Smooth muscle cell (in vitro differentiated cells): ENCODE results near the gene FRMD5. TPM values are rescaled to one million over a fixed set of nuclear protein-coding genes. Genes with fewer than 3 reads are reported as not detected.

Experiments used
- DNase-seq: peaks from one replicate; lab custom pipeline; 2025; ENCODE audit not compliant: unreplicated experiment; lab: John Stamatoyannopoulos, UW
- H2AFZ ChIP-seq: fragments of 200-600 bp; sonication (generic); 2 replicates; pipeline ENCODE4 v1.6.0; 2016; ENCODE audit warnings: antibody characterized with exemption, low read depth, mild to moderate bottlenecking
- H3F3A ChIP-seq: fragments of 200-600 bp; sonication (generic); 2 replicates; pipeline ENCODE4 v1.6.0; 2017; ENCODE audit warnings: antibody characterized with exemption, low read depth
- H3K27ac ChIP-seq: fragments of 200-600 bp; sonication (generic); 2 replicates; pipeline ENCODE4 v1.5.1; 2016; ENCODE audit warnings: low read depth, mild to moderate bottlenecking
- H3K27me3 ChIP-seq: fragments of 200-600 bp; sonication (generic); 2 replicates; pipeline ENCODE4 v1.6.1; 2016; ENCODE audit warnings: low read depth, mild to moderate bottlenecking
- H3K36me3 ChIP-seq: fragments of 200-600 bp; sonication (generic); 2 replicates; pipeline ENCODE4 v1.5.1; 2016; ENCODE audit warnings: low read depth
- H3K4me1 ChIP-seq: fragments of 200-600 bp; sonication (generic); 2 replicates; pipeline ENCODE4 v1.5.1; 2016; ENCODE audit warnings: low read depth
- H3K4me2 ChIP-seq: fragments of 200-600 bp; sonication (generic); 2 replicates; pipeline ENCODE4 v1.6.0; 2016; ENCODE audit warnings: mild to moderate bottlenecking
- H3K4me3 ChIP-seq: fragments of 200-600 bp; sonication (generic); 2 replicates; pipeline ENCODE4 v1.5.1; 2016; ENCODE audit warnings: mild to moderate bottlenecking
- H3K79me2 ChIP-seq: fragments of 200-600 bp; sonication (generic); 2 replicates; pipeline ENCODE4 v1.6.0; 2016; ENCODE audit warnings: low read depth, mild to moderate bottlenecking
- H3K9ac ChIP-seq: fragments of 200-600 bp; sonication (generic); 2 replicates; pipeline ENCODE4 v1.6.0; 2016; ENCODE audit warnings: low read depth
- H3K9me3 ChIP-seq: fragments of 200-600 bp; sonication (generic); replicated peaks from 2 replicates; pipeline ENCODE4 v1.5.1; 2016; ENCODE audit warnings: low read depth
- H4K20me1 ChIP-seq: fragments of 200-600 bp; sonication (generic); 2 replicates; pipeline ENCODE4 v1.6.0; 2016; ENCODE audit warnings: low read depth
- WGBS: methylation state at CpG from one replicate; pipeline ENCODE4 v1.1.7; 2016; ENCODE audit warnings: low lambda C conversion rate; 5-methylcytosine and 5-hydroxymethylcytosine counted together
- polyA plus RNA-seq: library from polyadenylated mRNA; unstranded; fragments of >200 nt; fragmentation: Nextera tagmentation; extraction: Ambion mirVana; gene quantifications from 2 replicates; pipeline ENCODE4 v1.2.1, GENCODE V29; 2016
- total RNA-seq: library from RNA; depleted of rRNA; stranded (reverse); fragments of >200 nt; gene quantifications from 2 replicates; pipeline ENCODE4 v1.2.3, GENCODE V29; 2014
- TF ChIP-seq, protein P1 (sequence below): fragments of 200-600 bp; sonication (generic); IDR thresholded peaks from 2 replicates; pipeline ENCODE4 v1.5.1; 2017; ENCODE audit warnings: borderline replicate concordance, mild to moderate bottlenecking, antibody characterized with exemption; ENCODE audit not compliant: insufficient read depth, poor library complexity, severe bottlenecking

FRMD5 gene
- total and polyA plus RNA-seq, 2 experiments from 2014 or later, result 0.46 to 7.2 TPM

DNA sequence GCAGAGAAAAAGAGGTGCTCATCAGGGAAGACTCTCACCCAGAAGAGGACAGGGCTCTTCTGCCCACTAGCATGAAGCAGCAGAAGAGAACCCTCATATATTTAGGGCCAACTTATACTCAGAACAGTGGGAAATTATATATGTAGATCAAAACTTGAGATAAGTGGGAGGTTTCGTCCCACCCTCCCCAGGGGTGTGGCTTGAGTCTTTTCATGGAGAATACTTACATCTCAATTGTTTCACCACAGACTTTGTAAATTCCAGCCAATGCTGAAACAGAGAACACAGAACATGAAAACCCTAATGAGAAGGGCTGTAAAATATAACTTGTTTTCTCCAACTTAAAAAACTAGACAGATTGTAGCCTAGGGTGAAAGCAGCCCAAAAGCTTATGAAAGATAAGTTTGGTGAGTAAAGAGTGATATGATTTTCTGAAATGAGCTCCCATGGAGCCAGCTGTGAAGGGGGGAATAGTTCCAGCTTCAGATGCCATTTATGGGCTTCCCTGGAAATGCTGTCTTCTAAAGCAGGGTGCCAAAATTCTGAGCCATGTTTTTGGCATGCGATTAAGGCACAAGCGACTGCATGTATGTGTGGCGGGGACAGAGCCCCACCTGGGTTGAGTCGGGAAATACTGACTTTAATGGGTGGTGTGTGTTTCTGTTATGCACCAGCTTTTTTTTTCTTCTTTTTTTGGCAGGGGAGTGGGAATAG, 275.4 kb downstream of the FRMD5 start:
- H4K20me1 ChIP-seq, result no peaks in the 10 kb centered on the region
- WGBS, result 88% methylated on average over 5 of the region's 5 CpGs
- H3K9me3 ChIP-seq, result no peaks in the 10 kb centered on the region
- H3F3A ChIP-seq, result peaks cover 22% of the 10 kb centered on the region
- H3K27ac ChIP-seq, result no peak overlapping the region
- no peaks in the 10 kb centered on the region for H3K36me3 ChIP-seq
- H3K9ac ChIP-seq, result no peak overlapping the region
- H3K4me2 ChIP-seq, result peak overlapping the region; percentile 22
- H3K27me3 ChIP-seq, result no peaks in the 10 kb centered on the region
- H3K4me1 ChIP-seq, result peaks cover 20% of the 10 kb centered on the region
- no peaks in the 10 kb centered on the region for H3K79me2 ChIP-seq
- H3K4me3 ChIP-seq, result no peak overlapping the region
- TF ChIP-seq, protein P1, sequence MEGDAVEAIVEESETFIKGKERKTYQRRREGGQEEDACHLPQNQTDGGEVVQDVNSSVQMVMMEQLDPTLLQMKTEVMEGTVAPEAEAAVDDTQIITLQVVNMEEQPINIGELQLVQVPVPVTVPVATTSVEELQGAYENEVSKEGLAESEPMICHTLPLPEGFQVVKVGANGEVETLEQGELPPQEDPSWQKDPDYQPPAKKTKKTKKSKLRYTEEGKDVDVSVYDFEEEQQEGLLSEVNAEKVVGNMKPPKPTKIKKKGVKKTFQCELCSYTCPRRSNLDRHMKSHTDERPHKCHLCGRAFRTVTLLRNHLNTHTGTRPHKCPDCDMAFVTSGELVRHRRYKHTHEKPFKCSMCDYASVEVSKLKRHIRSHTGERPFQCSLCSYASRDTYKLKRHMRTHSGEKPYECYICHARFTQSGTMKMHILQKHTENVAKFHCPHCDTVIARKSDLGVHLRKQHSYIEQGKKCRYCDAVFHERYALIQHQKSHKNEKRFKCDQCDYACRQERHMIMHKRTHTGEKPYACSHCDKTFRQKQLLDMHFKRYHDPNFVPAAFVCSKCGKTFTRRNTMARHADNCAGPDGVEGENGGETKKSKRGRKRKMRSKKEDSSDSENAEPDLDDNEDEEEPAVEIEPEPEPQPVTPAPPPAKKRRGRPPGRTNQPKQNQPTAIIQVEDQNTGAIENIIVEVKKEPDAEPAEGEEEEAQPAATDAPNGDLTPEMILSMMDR, result no peak
- no peak for DNase-seq
- H2AFZ ChIP-seq, result no peak overlapping the region

DNA sequence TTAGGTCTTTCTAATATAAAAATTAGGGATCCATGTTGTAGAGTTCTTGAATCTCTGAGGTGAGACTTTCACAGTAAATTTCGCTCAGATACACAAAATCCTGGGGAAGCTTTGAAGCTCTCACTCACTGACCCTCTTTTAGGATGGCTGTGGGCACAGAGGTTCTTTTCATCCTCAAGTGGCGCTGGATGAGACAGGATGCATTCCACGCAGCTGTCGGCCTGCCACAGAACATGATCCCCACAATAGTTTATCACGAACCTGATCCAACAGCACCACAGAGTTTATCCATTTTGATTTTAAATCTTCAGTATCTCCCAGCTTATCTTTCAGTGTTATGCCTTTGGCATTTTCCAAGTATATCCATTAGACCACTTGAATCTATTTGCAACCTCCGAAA, 276.4 kb downstream of the FRMD5 start:
- no peak for DNase-seq
- Histone ChIP-seq H3K9ac (no peak overlapping the region), H3K9me3 (no peaks in the 10 kb centered on the region), H3K27ac (no peak overlapping the region), H3K36me3 (no peaks in the 10 kb centered on the region), H3K79me2 (no peaks in the 10 kb centered on the region), H2AFZ (no peak overlapping the region), H3K4me3 (no peak overlapping the region), H3K27me3 (no peaks in the 10 kb centered on the region), H3F3A (peaks cover 22% of the 10 kb centered on the region), H3K4me2 (no peak overlapping the region), H4K20me1 (no peaks in the 10 kb centered on the region), H3K4me1 (peaks cover 20% of the 10 kb centered on the region)
- WGBS, result 86% methylated on average over 6 of the region's 6 CpGs
- TF ChIP-seq, protein P1, result no peak

DNA sequence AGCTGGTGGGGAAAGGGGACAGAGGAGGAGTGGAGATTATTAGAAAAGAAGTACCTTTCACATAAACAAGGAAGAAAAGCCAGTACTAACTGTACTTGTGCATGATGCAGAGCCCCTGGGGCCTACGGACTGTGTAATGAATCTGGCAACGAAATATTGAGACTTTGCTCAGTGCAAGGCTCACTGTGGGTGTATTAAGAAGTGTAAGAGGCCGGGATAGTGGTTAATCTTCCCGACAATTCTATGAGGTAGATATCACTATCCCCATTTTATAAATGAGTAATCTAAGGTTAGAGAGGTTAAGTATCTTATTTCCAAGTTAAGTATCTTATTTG, 278.8 kb downstream of the FRMD5 start:
- Histone ChIP-seq H3F3A (peaks cover 13% of the 10 kb centered on the region), H3K36me3 (no peaks in the 10 kb centered on the region), H3K4me1 (peaks cover 8% of the 10 kb centered on the region), H2AFZ (no peak overlapping the region), H3K27ac (no peak overlapping the region), H4K20me1 (no peaks in the 10 kb centered on the region), H3K27me3 (no peaks in the 10 kb centered on the region), H3K4me2 (no peak overlapping the region), H3K4me3 (no peak overlapping the region), H3K79me2 (no peaks in the 10 kb centered on the region), H3K9ac (no peak overlapping the region), H3K9me3 (no peaks in the 10 kb centered on the region)
- TF ChIP-seq, protein P1, result no peak
- DNase-seq, result no peak
- WGBS, result 92% methylated on average over 4 of the region's 4 CpGs
